B cell (primary cell): ENCODE data around the gene SLC9A3. TPM values are rescaled to one million over a fixed set of nuclear protein-coding genes. Genes with fewer than 3 reads are reported as not detected.

Source experiments
- ATAC-seq: fragments of 200-7000 bp; cut with Tn5 transposase; one replicate; pipeline ENCODE4 v1.10.0; 2021; ENCODE audit warnings: low read depth, mild to moderate bottlenecking, moderate number of reproducible peaks, moderate library complexity
- CTCF ChIA-PET: fragments of 350-600 bp; sonication (Branson Sonifier 250); formaldehyde crosslinking; loops from one replicate; lab custom pipeline; 2021; ENCODE audit warnings: antibody characterized with exemption, inconsistent platforms; lab: Charles Lee
- POLR2A ChIA-PET: fragments of 350-600 bp; sonication (Branson Sonifier 250); formaldehyde crosslinking; loops from one replicate; lab custom pipeline; 2021; ENCODE audit warnings: antibody characterized with exemption; lab: Charles Lee
- DNase-seq: peaks from one replicate; pipeline ENCODE4 v3.0.0; 2013
- H2AFZ ChIP-seq: 2 replicates; pipeline ENCODE4 v1.6.1; 2012; ENCODE audit warnings: mild to moderate bottlenecking, low read depth, low read length; ENCODE audit not compliant: insufficient read depth, poor library complexity, severe bottlenecking
- H3K27ac ChIP-seq, 2 donors: 1 replicate in 1 of 2; 2 replicates in 1 of 2; pipeline ENCODE4 v1.5.1; 2012 to 2013; ENCODE audit warnings: low read length in 2 of 2, mild to moderate bottlenecking in 2 of 2, moderate library complexity in 1 of 2
- H3K27me3 ChIP-seq, 4 experiments: fragments of 200-600 bp in 1 of 4; sonication (generic) in 1 of 4; replicated peaks in 1 of 4; 1 replicate in 2 of 4; 2 replicates in 2 of 4; pipeline versions ENCODE4 v1.6.1 to v1.7.0; 2013 to 2016; ENCODE audit warnings: low read length in 3 of 4, mild to moderate bottlenecking in 2 of 4, mixed read lengths in 1 of 4, moderate library complexity in 1 of 4; ENCODE audit not compliant: insufficient read depth in 4 of 4, control insufficient read depth in 3 of 4; ENCODE audit errors: control extremely low read depth in 1 of 4
- H3K36me3 ChIP-seq, 2 experiments: replicated peaks in 1 of 2; 1 replicate in 1 of 2; 2 replicates in 1 of 2; pipeline versions ENCODE4 v1.6.1 to v1.7.1; 2013; ENCODE audit warnings: low read length in 1 of 2; ENCODE audit not compliant: insufficient read depth in 2 of 2, control insufficient read depth in 1 of 2; ENCODE audit errors: control extremely low read depth in 1 of 2, extremely low read depth in 1 of 2
- H3K4me1 ChIP-seq, 2 donors: fragments of 200-600 bp in 1 of 2; sonication (generic) in 1 of 2; 1 replicate in 1 of 2; 2 replicates in 1 of 2; pipeline versions ENCODE4 v1.5.1 to v1.6.1; 2013 to 2017; ENCODE audit warnings: low read length in 2 of 2; ENCODE audit not compliant: control insufficient read depth in 2 of 2, insufficient read depth in 2 of 2
- H3K4me2 ChIP-seq: replicated peaks from 2 replicates; pipeline ENCODE3; 2012; ENCODE audit warnings: mild to moderate bottlenecking, low read depth, low read length; ENCODE audit not compliant: poor library complexity, severe bottlenecking
- H3K4me3 ChIP-seq, 5 experiments: fragments of 200-600 bp in 1 of 5; sonication (generic) in 1 of 5; 1 replicate in 3 of 5; 2 replicates in 2 of 5; pipeline versions ENCODE4 v1.5.1 to v1.7.0; 2011 to 2016; ENCODE audit warnings: low read length in 4 of 5, mild to moderate bottlenecking in 4 of 5, low read depth in 2 of 5, control low read depth in 1 of 5, moderate library complexity in 1 of 5; ENCODE audit not compliant: insufficient read depth in 1 of 5; ENCODE audit errors: control extremely low read depth in 1 of 5, extremely low read depth in 1 of 5
- H3K79me2 ChIP-seq: fragments of 200-600 bp; sonication (generic); one replicate; pipeline ENCODE4 v1.6.0; 2016; ENCODE audit warnings: low read length; ENCODE audit not compliant: control insufficient read depth, insufficient read depth
- H3K9ac ChIP-seq: fragments of 200-600 bp; sonication (generic); 2 replicates; pipeline ENCODE4 v1.6.1; 2017; ENCODE audit warnings: mild to moderate bottlenecking, low read length, moderate library complexity
- H3K9me3 ChIP-seq, 3 donors: one replicate each; pipeline versions ENCODE4 v1.6.1 to v1.7.1; 2013; ENCODE audit warnings: low read length in 2 of 3; ENCODE audit not compliant: control insufficient read depth in 2 of 3, insufficient read depth in 1 of 3; ENCODE audit errors: control extremely low read depth in 1 of 3
- H4K20me1 ChIP-seq: 2 replicates; pipeline ENCODE4 v1.6.0; 2012; ENCODE audit warnings: mild to moderate bottlenecking, low read length; ENCODE audit not compliant: insufficient read depth, control insufficient read depth, poor library complexity, severe bottlenecking
- H3K27ac Mint-ChIP-seq: one replicate; pipeline ENCODE4 v1.8.0; 2021; ENCODE audit warnings: mixed read lengths
- H3K27me3 Mint-ChIP-seq: one replicate; pipeline ENCODE4 v1.8.0; 2021; ENCODE audit warnings: mixed read lengths
- H3K4me1 Mint-ChIP-seq: one replicate; pipeline ENCODE4 v1.8.0; 2021; ENCODE audit warnings: mixed read lengths
- H3K4me3 Mint-ChIP-seq: one replicate; pipeline ENCODE4 v1.8.0; 2021; ENCODE audit warnings: mixed read lengths
- H3K9me3 Mint-ChIP-seq: one replicate; pipeline ENCODE4 v1.8.0; 2022; ENCODE audit warnings: mixed read lengths; ENCODE audit not compliant: insufficient read depth
- CTCF ChIP-seq: fragments of 200-600 bp; IDR thresholded peaks from one replicate; pipeline ENCODE4 v1.8.0; 2022; ENCODE audit warnings: antibody characterized with exemption, mild to moderate bottlenecking
- EZH2 ChIP-seq: IDR thresholded peaks from 2 replicates; pipeline ENCODE4 v1.6.1; 2012; ENCODE audit warnings: borderline replicate concordance, low read depth, mild to moderate bottlenecking, moderate library complexity, low read length; ENCODE audit not compliant: insufficient read depth, poor library complexity, severe bottlenecking
- WGBS: methylation state at CpG from one replicate; pipeline ENCODE4 v1.1.5; 2013; ENCODE audit warnings: missing lambda C conversion rate; ENCODE audit not compliant: insufficient coverage; 5-methylcytosine and 5-hydroxymethylcytosine counted together
- intact Hi-C: fragments of 100-400 bp; cut with micrococcal nuclease; formaldehyde crosslinking; loops from one replicate; pipeline ENCODE4 v1.10.0; 2022
- polyA plus RNA-seq: library from polyadenylated mRNA; depleted of rRNA; stranded (reverse); fragments of >200 nt; gene quantifications from 2 replicates; pipeline ENCODE4 v1.2.3, GENCODE V29; 2012
- total RNA-seq, 2 donors: library from RNA; stranded (reverse); fragments of 120-200 nt in 1 of 2; gene quantifications; 1 replicate in 1 of 2; 2 replicates in 1 of 2; pipeline versions ENCODE4 v1.2.3 to v1.2.4, GENCODE V29; 2013 to 2022

SLC9A3 gene
- total and polyA plus RNA-seq, 2 donors (not counting 1 experiment from before 2014, with no cell fraction given), result 0.84 to 2.0 TPM

- Histone ChIP-seq H4K20me1 (peaks cover 38% of the 10 kb centered on the region), H3K27me3 (no peaks in the 10 kb centered on the region), H3K79me2 (peaks cover 55% of the 10 kb centered on the region), H3K4me2 (no peak overlapping the region), H3K9ac (no peak overlapping the region), H3K36me3 (peaks cover 24 to 53% of the 10 kb centered on the region in 2 experiments), H3K4me1 (peaks cover 6 to 12% of the 10 kb centered on the region in 2 donors), H2AFZ (no peak overlapping the region), H3K4me3 (no peak overlapping the region), H3K27ac (no peak overlapping the region), H3K9me3 (peaks cover 2 to 11% (median 9%) of the 10 kb centered on the region in 3 donors)
- CTCF ChIA-PET, result interaction anchor here (1.1 to 3.7 kb wide), 10 partner anchors 11 to 454 kb away, joined by 3 to 28 read pairs (median 5); no protein-coding TSS in a partner anchor
- no peak overlapping the region for H3K27ac Mint-ChIP-seq
- H3K4me3 Mint-ChIP-seq, result no peak overlapping the region
- POLR2A ChIA-PET, result no interaction called here
- no peak for ATAC-seq
- no peak for DNase-seq
- intact Hi-C loops, result loop anchor here (2.0 to 10.0 kb wide), 2 partner anchors 25 to 167 kb away; partner anchors contain the start of gene CEP72
- H3K9me3 Mint-ChIP-seq, result peaks cover 9% of the 10 kb centered on the region
- TF ChIP-seq CTCF (no peak), EZH2 (no peak)
- H3K27me3 Mint-ChIP-seq, result no peaks in the 10 kb centered on the region
- peaks cover 27% of the 10 kb centered on the region for H3K4me1 Mint-ChIP-seq
- 99% methylated on average over 20 of the region's 21 CpGs for WGBS
These were observed 76.7 kb downstream of the SLC9A3 start for GRCh38 chr5:447501-447900.

GRCh38 chr5:446883-447263, 77.4 kb downstream of the SLC9A3 start:
- TF ChIP-seq CTCF (peak; percentile 79), EZH2 (no peak)
- Mint-ChIP-seq H3K4me3 (no peak overlapping the region), H3K4me1 (peaks cover 32% of the 10 kb centered on the region), H3K9me3 (peaks cover 5% of the 10 kb centered on the region), H3K27ac (peak overlapping the region; percentile 46), H3K27me3 (no peaks in the 10 kb centered on the region)
- ATAC-seq (no peak), DNase-seq (peak; percentile 67)
- Histone ChIP-seq H4K20me1 (peaks cover 38% of the 10 kb centered on the region), H3K27ac (no peak overlapping the region), H3K79me2 (peaks cover 53% of the 10 kb centered on the region), H3K4me3 (no peak overlapping the region), H3K9ac (no peak overlapping the region), H3K27me3 (no peaks in the 10 kb centered on the region), H3K4me2 (no peak overlapping the region), H3K9me3 (peaks cover 6 to 8% (median 7%) of the 10 kb centered on the region in 3 donors), H3K4me1 (peaks cover 6 to 19% of the 10 kb centered on the region in 2 donors), H2AFZ (no peak overlapping the region), H3K36me3 (peaks cover 19 to 49% of the 10 kb centered on the region in 2 experiments)
- ChIA-PET POLR2A (interaction anchor here (0.6 to 0.9 kb wide), 2 partner anchors 25 to 1356 kb away, joined by 3 read pairs; no protein-coding TSS in a partner anchor), CTCF (interaction anchor here (0.6 to 3.7 kb wide), 22 partner anchors 10 to 726 kb away, joined by 3 to 28 read pairs (median 5); no protein-coding TSS in a partner anchor)
- 50% methylated on average over 4 of the region's 7 CpGs for WGBS
- intact Hi-C loops, result loop anchor here (2.0 to 10.0 kb wide), 2 partner anchors 26 to 168 kb away; partner anchors contain the start of gene CEP72
